ENCODE data around the gene LARP1. TPM values are rescaled to one million over a fixed set of nuclear protein-coding genes. Genes with fewer than 3 reads are reported as not detected.

Gene LARP1
- total RNA-seq, 1 donor from 2014 or later, result 151 TPM

- DNase-seq (no peak), ATAC-seq (ENCODE audit: poor library complexity) (no peak)
- intact Hi-C loops (cut with DNase I), result no loop called here
Measured at GRCh38 chr5:154860123-154860522, 104.9 kb downstream of the LARP1 start.

- ATAC-seq (ENCODE audit: poor library complexity), result no peak
- no peak for DNase-seq
- intact Hi-C loops (cut with DNase I), result no loop called here
Measured at GRCh38 chr5:154860765-154861164, 105.6 kb downstream of the LARP1 start.

- intact Hi-C loops (cut with DNase I), result no loop called here
- no peak for ATAC-seq (ENCODE audit: poor library complexity)
Measured at GRCh38 chr5:154861946-154862345, 106.8 kb downstream of the LARP1 start.

GRCh38 chr5:154862766-154863165, 107.6 kb downstream of the LARP1 start:
- intact Hi-C loops (cut with DNase I), result no loop called here
- DNase-seq (no peak), ATAC-seq (ENCODE audit: poor library complexity) (no peak)

More at GRCh38 chr5:154861946-154862345, 106.8 kb downstream of the LARP1 start:
- no peak for DNase-seq

GRCh38 chr5:154863291-154864080, 108.3 kb downstream of the LARP1 start:
- no peak for DNase-seq
- intact Hi-C loops (cut with DNase I), result no loop called here
- no peak for ATAC-seq (ENCODE audit: poor library complexity)

GRCh38 chr5:154865466-154866184, 110.4 kb downstream of the LARP1 start:
- DNase-seq, result no peak
- no peak for ATAC-seq (ENCODE audit: poor library complexity)
- intact Hi-C loops (cut with DNase I), result no loop called here

- intact Hi-C loops (cut with DNase I), result no loop called here
- no peak for ATAC-seq (ENCODE audit: poor library complexity)
- DNase-seq, result no peak
Measured at GRCh38 chr5:154866841-154867240, 111.7 kb downstream of the LARP1 start.

Small RNAs within 50 kb of the gene (microRNA-seq; reads per million reads assigned to microRNA genes)
- gene MIR378H, result not detected

Other genes with a start within 250 kb of the LARP1 start
- gene FAXDC2, start 95.2 kb downstream of the LARP1 start, total RNA-seq, result 24.1 TPM
- 26.8 TPM for gene CNOT8, start 103.2 kb downstream of the LARP1 start, total RNA-seq
- gene GEMIN5, start 182.8 kb downstream of the LARP1 start, total RNA-seq, result 13.7 TPM
- 75.6 TPM for gene MRPL22, start 185.7 kb downstream of the LARP1 start, total RNA-seq